BJ (cell line): ENCODE measurements around the gene TLDC2. TPM values are rescaled to one million over a fixed set of nuclear protein-coding genes. Genes with fewer than 3 reads are reported as not detected.
"Not testable (repeated sequence)": the region's sequence is repeated elsewhere in the genome, so short reads cannot be mapped to it uniquely, and the experiment has no call there.

ENCODE experiments used
- CTCF ChIA-PET: fragments of 350-600 bp; formaldehyde crosslinking; extraction: SDS; loops from one replicate; lab custom pipeline; 2021; ENCODE audit warnings: antibody characterized with exemption, inconsistent platforms; lab: Yijun Ruan, JAX
- POLR2A ChIA-PET: fragments of 300-600 bp; sonication (Branson Sonifier 250); formaldehyde crosslinking; extraction: SDS; loops from one replicate; lab custom pipeline; 2021; ENCODE audit warnings: antibody characterized with exemption; lab: Charles Lee
- DNase-seq: peaks from one replicate; pipeline ENCODE4 v3.0.0-alpha.2; 2011; ENCODE audit warnings: low read depth
- H3K27me3 ChIP-seq: 2 replicates; pipeline ENCODE4 v1.6.0; 2011; ENCODE audit warnings: low read length; ENCODE audit not compliant: control insufficient read depth, insufficient read depth
- H3K36me3 ChIP-seq: 2 replicates; pipeline ENCODE4 v1.5.1; 2011; ENCODE audit warnings: low read length; ENCODE audit not compliant: control insufficient read depth, insufficient read depth
- H3K4me3 ChIP-seq: 2 replicates; pipeline ENCODE4 v1.5.1; 2011; ENCODE audit warnings: low read depth, mild to moderate bottlenecking, control low read depth, low read length
- polyA plus RNA-seq: library from polyadenylated mRNA; depleted of rRNA; stranded (reverse); fragments of >200 nt; gene quantifications from 2 replicates; pipeline ENCODE4 v1.2.3, GENCODE V29; 2011
- TF ChIP-seq, protein P1 (sequence below): IDR thresholded peaks from 2 replicates; pipeline ENCODE4 v1.5.1; 2011; ENCODE audit warnings: low read depth, mild to moderate bottlenecking, control low read depth, inconsistent platforms, low read length, moderate library complexity; ENCODE audit not compliant: insufficient read depth

TLDC2 gene
- polyA plus RNA-seq, 1 experiment, result 0.37 TPM

DNA sequence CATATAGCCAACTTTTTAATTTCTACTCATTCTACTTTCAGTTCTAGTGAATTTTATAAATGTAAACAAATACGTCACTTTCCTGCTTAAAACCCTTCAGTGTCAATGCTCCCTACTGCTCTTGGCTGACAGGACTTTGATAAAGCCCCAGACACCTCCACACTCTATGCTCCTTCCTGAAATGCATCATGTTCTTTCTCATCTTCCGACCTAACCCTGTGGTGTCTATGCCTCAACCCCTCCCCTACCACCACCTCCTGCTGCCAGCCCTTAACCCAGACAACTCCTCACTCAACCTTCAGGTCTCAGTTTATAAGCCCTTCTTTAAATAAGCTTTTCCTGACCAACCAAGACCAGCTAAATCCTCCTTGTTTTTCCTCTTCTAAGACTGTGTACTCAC lies 19.1 kb downstream of the TLDC2 start:
- H3K4me3 ChIP-seq, result no peak overlapping the region
- H3K36me3 ChIP-seq, result no peaks in the 10 kb centered on the region
- no peak for DNase-seq
- no peaks in the 10 kb centered on the region for H3K27me3 ChIP-seq
- POLR2A ChIA-PET, result no interaction called here
- CTCF ChIA-PET, result no interaction called here
- TF ChIP-seq, protein P1, sequence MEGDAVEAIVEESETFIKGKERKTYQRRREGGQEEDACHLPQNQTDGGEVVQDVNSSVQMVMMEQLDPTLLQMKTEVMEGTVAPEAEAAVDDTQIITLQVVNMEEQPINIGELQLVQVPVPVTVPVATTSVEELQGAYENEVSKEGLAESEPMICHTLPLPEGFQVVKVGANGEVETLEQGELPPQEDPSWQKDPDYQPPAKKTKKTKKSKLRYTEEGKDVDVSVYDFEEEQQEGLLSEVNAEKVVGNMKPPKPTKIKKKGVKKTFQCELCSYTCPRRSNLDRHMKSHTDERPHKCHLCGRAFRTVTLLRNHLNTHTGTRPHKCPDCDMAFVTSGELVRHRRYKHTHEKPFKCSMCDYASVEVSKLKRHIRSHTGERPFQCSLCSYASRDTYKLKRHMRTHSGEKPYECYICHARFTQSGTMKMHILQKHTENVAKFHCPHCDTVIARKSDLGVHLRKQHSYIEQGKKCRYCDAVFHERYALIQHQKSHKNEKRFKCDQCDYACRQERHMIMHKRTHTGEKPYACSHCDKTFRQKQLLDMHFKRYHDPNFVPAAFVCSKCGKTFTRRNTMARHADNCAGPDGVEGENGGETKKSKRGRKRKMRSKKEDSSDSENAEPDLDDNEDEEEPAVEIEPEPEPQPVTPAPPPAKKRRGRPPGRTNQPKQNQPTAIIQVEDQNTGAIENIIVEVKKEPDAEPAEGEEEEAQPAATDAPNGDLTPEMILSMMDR, result no peak

DNA sequence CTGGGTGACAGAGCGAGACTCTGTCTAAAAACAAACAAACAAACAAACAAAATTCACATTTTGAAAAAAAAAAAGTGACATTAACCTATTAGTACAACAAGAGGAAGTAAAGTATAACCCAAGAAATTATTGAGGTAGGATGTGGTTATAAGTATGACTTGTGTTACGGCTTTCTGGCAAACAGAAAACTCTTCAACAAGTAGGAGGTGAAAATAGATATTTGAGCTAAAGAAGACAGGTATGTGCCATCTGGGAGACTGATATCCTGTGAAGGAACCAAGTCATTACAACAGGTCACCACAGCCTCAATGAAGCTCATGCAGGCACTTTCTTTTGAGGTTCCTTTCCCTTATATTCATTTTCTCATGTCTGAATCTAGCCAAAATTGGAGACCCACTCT lies 28.8 kb downstream of the TLDC2 start:
- Histone ChIP-seq H3K4me3 (no peak overlapping the region), H3K27me3 (no peaks in the 10 kb centered on the region), H3K36me3 (no peaks in the 10 kb centered on the region)
- no peak for DNase-seq
- POLR2A ChIA-PET, result no interaction called here
- CTCF ChIA-PET, result interaction anchor here (1.0 kb wide), 2 partner anchors 13 to 15 kb away, joined by 3 to 4 read pairs; no protein-coding TSS in a partner anchor
- TF ChIP-seq, protein P1, result no peak

DNA sequence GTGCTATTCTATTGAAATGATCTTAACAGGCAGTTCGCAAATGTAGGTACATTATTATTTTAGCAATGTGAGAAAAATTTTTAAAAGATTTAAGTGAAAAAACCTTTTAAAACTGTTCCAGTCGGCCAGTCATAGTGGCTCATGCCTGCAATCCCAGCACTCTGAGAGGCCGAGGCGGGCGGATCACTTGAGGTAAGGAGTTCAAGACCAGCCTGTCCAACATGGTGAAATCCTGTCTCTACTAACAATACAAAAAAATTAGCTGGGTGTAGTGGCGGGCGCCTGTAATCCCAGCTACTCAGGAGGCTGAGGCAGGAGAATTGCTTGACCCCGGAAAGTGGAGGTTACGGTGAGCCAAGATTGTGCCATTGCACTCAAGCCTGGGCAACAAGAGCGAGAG lies 29.6 kb downstream of the TLDC2 start:
- CTCF ChIA-PET, H3K27me3 ChIP-seq, H3K4me3 ChIP-seq, POLR2A ChIA-PET, H3K36me3 ChIP-seq, DNase-seq: not testable (repeated sequence)

DNA sequence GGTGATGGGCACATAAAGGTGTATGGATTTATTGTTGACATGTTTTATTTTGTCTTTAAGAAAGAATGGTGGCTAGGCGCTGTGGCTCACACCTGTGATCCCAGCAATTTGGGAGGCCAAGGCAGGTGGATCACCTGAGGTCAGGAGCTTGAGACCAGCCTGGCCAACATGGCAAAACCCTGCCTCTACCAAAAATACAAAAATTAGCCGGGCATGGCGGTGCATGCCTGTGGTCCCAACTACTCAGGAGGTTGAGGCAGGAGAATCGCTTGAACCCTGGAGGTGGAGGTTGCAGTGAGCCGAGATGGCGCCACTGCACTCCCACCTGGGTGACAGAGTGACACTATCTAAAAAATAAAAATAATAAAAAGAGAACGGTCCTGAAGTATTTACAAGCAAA lies 30.1 kb downstream of the TLDC2 start:
- POLR2A ChIA-PET, H3K27me3 ChIP-seq, CTCF ChIA-PET, H3K4me3 ChIP-seq, DNase-seq, H3K36me3 ChIP-seq: not testable (repeated sequence)

DNA sequence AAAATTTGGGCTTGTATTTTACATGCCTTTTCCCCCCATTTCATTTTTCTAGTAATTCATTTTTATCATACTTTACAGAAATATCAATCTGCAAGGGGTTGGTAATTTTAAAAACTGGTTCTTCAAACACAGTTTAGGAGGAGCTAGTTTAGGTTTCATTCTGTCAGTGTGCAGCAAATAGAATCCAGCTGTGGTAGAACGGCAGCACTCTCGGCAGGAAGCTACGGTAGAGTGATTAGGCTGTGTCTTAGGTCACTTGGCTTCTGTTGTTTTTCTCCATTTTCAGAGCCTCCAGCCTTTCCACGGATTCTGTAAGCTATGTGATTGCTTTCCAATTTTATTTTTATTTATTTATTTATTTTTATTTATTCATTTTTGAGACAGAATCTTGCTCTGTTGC lies 32.7 kb downstream of the TLDC2 start:
- CTCF ChIA-PET, result interaction anchor here (0.6 to 1.8 kb wide), 3 partner anchors 11 to 43 kb away, joined by 3 to 7 read pairs (median 3); no protein-coding TSS in a partner anchor
- no peak for DNase-seq
- Histone ChIP-seq H3K4me3 (no peak overlapping the region), H3K36me3 (no peaks in the 10 kb centered on the region), H3K27me3 (no peaks in the 10 kb centered on the region)
- TF ChIP-seq, protein P1, result no peak
- POLR2A ChIA-PET, result interaction anchor here (0.6 kb wide), 1 partner anchor 1293 kb away, joined by 11 read pairs; the partner anchor contains the start of gene SPAG4

DNA sequence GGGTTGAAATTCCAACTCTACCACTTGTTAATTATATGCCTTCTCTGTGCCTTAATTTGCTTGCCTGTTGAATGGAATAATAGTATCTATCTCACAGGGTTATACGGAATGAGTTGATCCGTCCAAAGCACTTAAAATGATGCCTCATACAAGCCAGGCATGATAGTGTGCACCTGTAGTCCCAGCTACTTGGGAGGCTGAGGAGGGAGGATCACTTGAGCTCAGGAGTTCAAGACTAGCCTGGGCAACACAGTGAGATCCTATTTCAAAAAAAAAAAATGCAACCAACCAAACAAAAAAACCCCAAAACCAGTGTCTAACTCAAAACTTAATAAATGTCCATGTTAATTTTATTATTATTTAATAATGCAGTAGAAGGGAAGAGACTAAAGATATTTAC lies 40.3 kb downstream of the TLDC2 start:
- CTCF ChIA-PET, result interaction anchor here (0.6 to 1.9 kb wide), 6 partner anchors 9 to 626 kb away, joined by 3 to 5 read pairs (median 3); no protein-coding TSS in a partner anchor
- POLR2A ChIA-PET, result no interaction called here
- H3K27me3 ChIP-seq, result no peaks in the 10 kb centered on the region
- H3K36me3 ChIP-seq, result no peaks in the 10 kb centered on the region
- no peak for DNase-seq
- TF ChIP-seq, protein P1, result no peak
- H3K4me3 ChIP-seq, result no peak overlapping the region
